AG09319 (cell line): ENCODE measurements around the gene CRACDL.

Source experiments
- DNase-seq: peaks from one replicate; pipeline ENCODE4 v3.0.0-alpha.2; 2010; ENCODE audit warnings: low read depth; ENCODE audit errors: extremely low read depth
- TF ChIP-seq, protein P1 (sequence below): IDR thresholded peaks from 2 replicates; pipeline ENCODE4 v1.5.1; 2011; ENCODE audit warnings: low read depth, mild to moderate bottlenecking, inconsistent platforms, low read length, moderate library complexity

CRACDL gene

GRCh38 chr2:98866033-98866432 is 70.0 kb downstream of the CRACDL start:
- no peak for DNase-seq

DNA sequence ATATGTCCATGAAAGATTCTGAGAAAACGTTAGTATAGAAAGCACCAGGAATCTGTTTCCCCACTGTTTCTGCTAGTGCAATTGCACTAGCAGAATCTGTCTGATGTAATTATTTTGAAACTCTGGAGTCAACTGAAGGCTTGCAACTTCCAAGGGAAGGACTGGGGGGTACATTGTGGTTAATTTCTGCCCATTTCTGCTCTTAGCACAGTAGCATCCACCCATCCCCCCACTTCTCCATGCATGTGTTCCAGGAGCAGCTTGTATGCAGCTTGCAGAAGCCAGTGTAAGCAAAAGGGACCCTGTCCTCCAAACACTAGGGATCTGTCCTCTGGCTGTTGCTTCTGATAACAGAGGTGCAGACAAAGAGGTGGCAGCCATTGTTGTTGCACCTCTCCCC is 74.4 kb downstream of the CRACDL start:
- TF ChIP-seq, protein P1, sequence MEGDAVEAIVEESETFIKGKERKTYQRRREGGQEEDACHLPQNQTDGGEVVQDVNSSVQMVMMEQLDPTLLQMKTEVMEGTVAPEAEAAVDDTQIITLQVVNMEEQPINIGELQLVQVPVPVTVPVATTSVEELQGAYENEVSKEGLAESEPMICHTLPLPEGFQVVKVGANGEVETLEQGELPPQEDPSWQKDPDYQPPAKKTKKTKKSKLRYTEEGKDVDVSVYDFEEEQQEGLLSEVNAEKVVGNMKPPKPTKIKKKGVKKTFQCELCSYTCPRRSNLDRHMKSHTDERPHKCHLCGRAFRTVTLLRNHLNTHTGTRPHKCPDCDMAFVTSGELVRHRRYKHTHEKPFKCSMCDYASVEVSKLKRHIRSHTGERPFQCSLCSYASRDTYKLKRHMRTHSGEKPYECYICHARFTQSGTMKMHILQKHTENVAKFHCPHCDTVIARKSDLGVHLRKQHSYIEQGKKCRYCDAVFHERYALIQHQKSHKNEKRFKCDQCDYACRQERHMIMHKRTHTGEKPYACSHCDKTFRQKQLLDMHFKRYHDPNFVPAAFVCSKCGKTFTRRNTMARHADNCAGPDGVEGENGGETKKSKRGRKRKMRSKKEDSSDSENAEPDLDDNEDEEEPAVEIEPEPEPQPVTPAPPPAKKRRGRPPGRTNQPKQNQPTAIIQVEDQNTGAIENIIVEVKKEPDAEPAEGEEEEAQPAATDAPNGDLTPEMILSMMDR, result no peak
- DNase-seq, result no peak

More at GRCh38 chr2:98866033-98866432, 70.0 kb downstream of the CRACDL start:
- TF ChIP-seq, protein P1, result no peak

- DNase-seq, result no peak
- TF ChIP-seq, protein P1, result no peak
Measured at GRCh38 chr2:98859323-98859722, 76.7 kb downstream of the CRACDL start.

- no peak for DNase-seq
- TF ChIP-seq, protein P1, result no peak
Measured at GRCh38 chr2:98857001-98857400, 79.0 kb downstream of the CRACDL start.

DNA sequence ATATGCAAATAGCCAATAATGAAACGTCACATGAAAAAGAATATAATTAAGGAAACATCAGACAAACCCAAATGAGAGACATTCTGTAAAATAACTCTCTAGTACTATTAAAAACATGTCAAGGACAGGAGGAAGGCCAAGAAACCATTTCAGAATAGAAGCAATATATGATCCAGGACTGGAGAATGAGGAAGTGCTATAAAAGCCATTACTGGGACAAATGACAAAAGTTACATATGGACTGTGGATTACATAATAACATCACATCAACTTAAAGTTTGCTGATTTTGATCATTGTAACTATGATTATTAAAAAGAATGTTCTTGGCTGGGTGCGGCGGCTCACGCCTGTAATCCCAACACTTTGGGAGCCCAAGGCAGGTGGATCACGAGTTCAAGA is 81.3 kb downstream of the CRACDL start:
- no peak for DNase-seq

GRCh38 chr2:98852932-98853331 is 83.1 kb downstream of the CRACDL start:
- DNase-seq, result no peak
- TF ChIP-seq, protein P1, result no peak

More for the DNA sequence above, 81.3 kb downstream of the CRACDL start:
- TF ChIP-seq, protein P1, result no peak

DNA sequence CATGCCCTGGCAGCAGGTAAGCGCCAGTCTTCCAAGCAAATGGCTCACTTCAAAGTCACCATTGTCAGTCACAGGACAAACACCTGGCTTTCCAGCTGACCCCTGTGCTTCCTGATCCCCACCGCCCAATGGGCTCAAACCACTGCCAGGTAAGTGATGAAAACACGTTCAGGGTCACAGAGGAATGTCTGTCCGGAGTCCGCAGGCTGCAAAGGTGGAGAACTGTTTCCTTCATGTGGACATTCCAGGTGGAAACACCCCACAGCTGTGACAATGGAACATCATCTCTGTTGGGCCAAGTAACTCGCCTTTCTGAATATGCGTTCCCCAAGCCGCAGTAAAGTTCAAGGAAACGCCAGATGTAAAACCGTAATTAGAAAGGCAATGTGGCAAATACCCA is 86.0 kb downstream of the CRACDL start:
- TF ChIP-seq, protein P1, result no peak
- DNase-seq, result no peak
